Measurements from ENCODE around the gene ALK. TPM values are rescaled to one million over a fixed set of nuclear protein-coding genes. Genes with fewer than 3 reads are reported as not detected.

The ALK gene
- polyA plus RNA-seq, 2 of the 4 experiments (the other 2 are of a cell fraction) = not detected

DNA sequence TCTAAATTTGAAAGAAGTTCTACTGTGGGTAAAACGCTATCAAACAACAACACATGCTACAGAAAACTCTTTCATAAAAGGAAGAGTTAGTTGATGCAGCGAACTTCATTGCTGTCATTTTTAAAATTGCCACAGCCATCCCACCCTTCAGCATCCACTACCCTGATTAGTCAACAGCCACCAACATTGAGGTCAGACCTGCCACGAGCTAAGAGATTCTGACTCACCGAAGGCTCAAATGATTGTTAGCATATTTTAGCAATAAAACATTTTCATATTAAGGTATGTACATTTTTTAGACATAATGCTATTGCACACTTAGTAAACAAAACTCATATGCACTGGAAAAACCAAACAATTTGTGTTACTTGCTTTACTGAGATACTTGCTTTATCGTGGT, 459.1 kb downstream of the ALK start:
- ATAC-seq (no peak), DNase-seq (ENCODE audit: low read depth in 1 of 2, low spot score in 1 of 2) (no peak), FAIRE-seq (no peak)
- TF ChIP-seq MAZ (IDR thresholded peaks at IDR 0.05; ENCODE audit: borderline replicate concordance, low read depth, low read length) (no peak), KDM5A (IDR thresholded peaks at IDR 0.05) (no peak), SREBF2 (IDR thresholded peaks at IDR 0.05) (no peak), HOXA7 (CRISPR knock-in tag; IDR thresholded peaks at IDR 0.05) (no peak), HOXB13 (CRISPR knock-in tag; IDR thresholded peaks at IDR 0.05; ENCODE audit: low read depth) (no peak), POLR2A (IDR thresholded peaks at IDR 0.05; ENCODE audit: low read length) (no peak), ESRRA (IDR thresholded peaks at IDR 0.05; ENCODE audit: borderline replicate concordance, low read length) (no peak), BHLHE40 (IDR thresholded peaks at IDR 0.05; ENCODE audit: low read depth, low read length) (no peak), EP300 (IDR thresholded peaks at IDR 0.05) (no peak), JUNB (IDR thresholded peaks at IDR 0.05) (no peak), CBX2 (IDR thresholded peaks at IDR 0.05; ENCODE audit: borderline replicate concordance, low read depth) (no peak), SMC3 (IDR thresholded peaks at IDR 0.05) (no peak), ZFP36 (IDR thresholded peaks at IDR 0.05; ENCODE audit: borderline replicate concordance, partially characterized antibody) (no peak), GATA3 (IDR thresholded peaks at IDR 0.05; ENCODE audit: borderline replicate concordance) (no peak), KDM1A (IDR thresholded peaks at IDR 0.05; ENCODE audit: low read depth) (no peak), NR3C1 (IDR thresholded peaks at IDR 0.05) (no peak)
- TF ChIP-seq, protein P1, sequence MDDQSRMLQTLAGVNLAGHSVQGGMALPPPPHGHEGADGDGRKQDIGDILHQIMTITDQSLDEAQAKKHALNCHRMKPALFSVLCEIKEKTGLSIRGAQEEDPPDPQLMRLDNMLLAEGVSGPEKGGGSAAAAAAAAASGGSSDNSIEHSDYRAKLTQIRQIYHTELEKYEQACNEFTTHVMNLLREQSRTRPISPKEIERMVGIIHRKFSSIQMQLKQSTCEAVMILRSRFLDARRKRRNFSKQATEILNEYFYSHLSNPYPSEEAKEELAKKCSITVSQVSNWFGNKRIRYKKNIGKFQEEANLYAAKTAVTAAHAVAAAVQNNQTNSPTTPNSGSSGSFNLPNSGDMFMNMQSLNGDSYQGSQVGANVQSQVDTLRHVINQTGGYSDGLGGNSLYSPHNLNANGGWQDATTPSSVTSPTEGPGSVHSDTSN (IDR thresholded peaks at IDR 0.05) = no peak
- TF ChIP-seq, protein P2, sequence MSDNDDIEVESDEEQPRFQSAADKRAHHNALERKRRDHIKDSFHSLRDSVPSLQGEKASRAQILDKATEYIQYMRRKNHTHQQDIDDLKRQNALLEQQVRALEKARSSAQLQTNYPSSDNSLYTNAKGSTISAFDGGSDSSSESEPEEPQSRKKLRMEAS (IDR thresholded peaks at IDR 0.05) = no peak
- TF ChIP-seq, protein P3, sequence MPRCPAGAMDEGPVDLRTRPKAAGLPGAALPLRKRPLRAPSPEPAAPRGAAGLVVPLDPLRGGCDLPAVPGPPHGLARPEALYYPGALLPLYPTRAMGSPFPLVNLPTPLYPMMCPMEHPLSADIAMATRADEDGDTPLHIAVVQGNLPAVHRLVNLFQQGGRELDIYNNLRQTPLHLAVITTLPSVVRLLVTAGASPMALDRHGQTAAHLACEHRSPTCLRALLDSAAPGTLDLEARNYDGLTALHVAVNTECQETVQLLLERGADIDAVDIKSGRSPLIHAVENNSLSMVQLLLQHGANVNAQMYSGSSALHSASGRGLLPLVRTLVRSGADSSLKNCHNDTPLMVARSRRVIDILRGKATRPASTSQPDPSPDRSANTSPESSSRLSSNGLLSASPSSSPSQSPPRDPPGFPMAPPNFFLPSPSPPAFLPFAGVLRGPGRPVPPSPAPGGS (IDR thresholded peaks at IDR 0.05) = no peak
- Histone ChIP-seq H3K4me3 (no peak overlapping the region), H3K27ac (no peak overlapping the region), H3K4me2 (no peak overlapping the region), H3K9me3 (no peaks in the 10 kb centered on the region), H3K4me1 (no peaks in the 10 kb centered on the region)
- CTCF ChIA-PET = no interaction called here
- WGBS (ENCODE audit: missing lambda C conversion rate) = 4% methylated on average over 5 of the region's 5 CpGs
- POLR2A ChIA-PET = no interaction called here

DNA sequence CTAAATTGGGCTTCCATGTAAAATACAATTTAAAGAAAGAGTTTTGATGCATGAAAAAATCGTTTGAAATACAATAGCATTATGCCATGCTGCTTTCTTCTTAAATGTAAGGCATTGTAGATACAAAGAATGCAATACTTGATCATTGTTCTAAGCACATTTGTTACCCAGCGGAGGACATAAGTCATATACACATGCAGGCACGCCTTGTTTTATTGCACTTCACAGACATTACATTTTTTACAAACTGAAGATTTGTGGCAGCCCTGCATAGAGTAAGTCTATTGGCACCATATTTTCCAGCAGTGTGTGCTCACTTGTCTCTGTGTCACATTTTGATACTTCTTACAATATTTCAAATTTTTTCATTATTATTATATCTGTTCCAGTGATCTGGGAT, 461.2 kb downstream of the ALK start:
- ChIA-PET POLR2A (no interaction called here), CTCF (no interaction called here)
- TF ChIP-seq KDM5A (IDR thresholded peaks at IDR 0.05) (no peak), HDAC2 (IDR thresholded peaks at IDR 0.05) (no peak), TFCP2L1 (CRISPR knock-in tag; IDR thresholded peaks at IDR 0.05) (no peak), POLR2AphosphoS2 (conservative IDR thresholded peaks at IDR 0.05; ENCODE audit: low read length) (no peak), KDM1A (IDR thresholded peaks at IDR 0.05; ENCODE audit: low read depth) (no peak), ZC3H11A (IDR thresholded peaks at IDR 0.05) (no peak), PHF8 (IDR thresholded peaks at IDR 0.05; ENCODE audit: borderline replicate concordance, low read depth) (no peak), ZNF302 (CRISPR knock-in tag; IDR thresholded peaks at IDR 0.05) (no peak), ESRRA (IDR thresholded peaks at IDR 0.05; ENCODE audit: borderline replicate concordance, low read length) (no peak), MAZ (IDR thresholded peaks at IDR 0.05; ENCODE audit: borderline replicate concordance, low read depth, low read length) (no peak), EHF (CRISPR knock-in tag; IDR thresholded peaks at IDR 0.05) (no peak)
- WGBS (ENCODE audit: missing lambda C conversion rate) = 2% methylated on average over 3 of the region's 3 CpGs
- no peaks in the 10 kb centered on the region for H3K9me3 ChIP-seq
- FAIRE-seq (no peak), DNase-seq (ENCODE audit: low read depth in 1 of 2, low spot score in 1 of 2) (no peak), ATAC-seq (no peak)
- H3K4me3 ChIP-seq = no peak overlapping the region
- no peak overlapping the region for H3K4me2 ChIP-seq
- no peaks in the 10 kb centered on the region for H3K4me1 ChIP-seq
- no peak overlapping the region for H3K27ac ChIP-seq

Measured in A549 (cell line).